NCI-H82 treated with DMSO at 0.1 percent for 48 hours (cell line): ENCODE data around the gene MRPS27.

Experiments used
- DNase-seq: peaks from one replicate; lab custom pipeline; 2025; ENCODE audit not compliant: unreplicated experiment; lab: John Stamatoyannopoulos, UW

MRPS27 gene

DNA sequence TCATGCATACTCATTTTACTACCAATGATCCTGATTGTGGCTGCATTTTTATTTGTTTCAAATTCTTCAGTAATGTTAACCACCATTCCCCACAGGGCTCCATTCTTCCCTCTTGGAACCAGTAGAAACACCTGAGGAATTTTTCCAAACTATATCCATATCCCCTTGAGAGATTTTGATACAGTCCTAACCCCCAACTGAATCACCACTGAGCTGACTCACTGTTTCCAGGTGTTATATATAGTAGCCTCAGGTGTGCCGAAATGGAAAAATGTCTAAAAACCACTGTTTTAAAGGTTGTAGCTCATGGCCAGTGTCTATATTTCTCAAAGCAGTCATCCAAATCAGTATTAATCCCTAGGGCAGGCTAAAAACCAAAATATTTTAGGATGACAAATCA lies 85.2 kb downstream of the MRPS27 start:
- DNase-seq: no peak

DNA sequence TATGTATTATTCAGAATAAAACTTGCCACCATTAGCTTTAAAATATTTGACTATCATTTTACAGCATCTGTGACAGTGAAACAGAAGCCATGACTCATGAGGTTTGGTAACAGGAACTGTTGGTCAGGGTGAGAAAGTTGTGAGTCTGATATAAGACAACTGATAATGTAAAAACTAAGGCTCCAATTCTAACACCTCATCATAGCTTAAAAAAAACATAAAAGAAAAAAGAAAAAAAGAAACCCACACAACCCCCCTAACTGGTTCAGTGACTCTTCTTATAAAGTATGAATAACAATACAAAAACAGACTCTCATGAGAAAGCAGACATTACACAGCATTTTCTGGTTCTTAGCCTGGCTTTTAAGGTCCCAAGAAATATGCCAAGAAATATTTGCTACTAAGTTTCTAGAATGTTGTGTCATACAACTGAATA lies 85.8 kb downstream of the MRPS27 start:
- no peak for DNase-seq

DNA sequence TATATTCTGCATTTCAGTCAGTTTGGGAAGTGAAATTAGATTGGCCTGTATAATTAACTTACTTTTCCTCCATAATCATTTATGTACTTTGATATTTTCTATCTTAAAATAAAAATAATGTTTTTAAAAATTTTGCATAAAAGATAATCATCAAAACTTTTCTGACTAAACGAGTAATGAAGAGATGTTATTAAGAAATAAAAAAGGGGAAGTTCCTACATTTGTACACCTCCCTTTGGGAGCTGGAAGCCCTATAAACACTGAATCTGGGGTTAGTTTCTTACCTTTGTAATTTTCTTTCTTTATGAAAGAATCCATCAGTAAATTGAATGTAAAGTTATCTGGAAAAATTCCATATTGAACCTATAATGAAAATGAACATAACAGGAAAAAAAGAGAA lies 86.2 kb downstream of the MRPS27 start:
- DNase-seq: no peak

DNA sequence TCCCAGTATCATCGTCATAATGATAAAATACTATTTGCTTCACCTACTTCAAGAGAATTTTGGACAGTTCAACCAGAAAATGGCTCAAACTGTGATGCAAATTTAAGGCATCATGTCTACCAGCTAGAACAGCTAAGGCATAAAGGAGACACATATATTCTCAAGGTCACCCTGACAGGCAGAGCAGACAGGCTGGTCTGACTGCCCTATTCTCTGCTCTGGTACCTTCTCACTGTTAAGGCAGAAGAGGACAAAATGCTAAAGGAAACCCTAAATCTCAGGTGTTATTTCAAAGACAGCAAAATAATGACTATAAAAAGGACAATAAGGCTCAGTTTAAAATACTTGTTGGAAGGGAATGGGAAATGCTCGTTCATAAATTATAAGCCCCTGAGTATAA lies 87.2 kb downstream of the MRPS27 start:
- no peak for DNase-seq

DNA sequence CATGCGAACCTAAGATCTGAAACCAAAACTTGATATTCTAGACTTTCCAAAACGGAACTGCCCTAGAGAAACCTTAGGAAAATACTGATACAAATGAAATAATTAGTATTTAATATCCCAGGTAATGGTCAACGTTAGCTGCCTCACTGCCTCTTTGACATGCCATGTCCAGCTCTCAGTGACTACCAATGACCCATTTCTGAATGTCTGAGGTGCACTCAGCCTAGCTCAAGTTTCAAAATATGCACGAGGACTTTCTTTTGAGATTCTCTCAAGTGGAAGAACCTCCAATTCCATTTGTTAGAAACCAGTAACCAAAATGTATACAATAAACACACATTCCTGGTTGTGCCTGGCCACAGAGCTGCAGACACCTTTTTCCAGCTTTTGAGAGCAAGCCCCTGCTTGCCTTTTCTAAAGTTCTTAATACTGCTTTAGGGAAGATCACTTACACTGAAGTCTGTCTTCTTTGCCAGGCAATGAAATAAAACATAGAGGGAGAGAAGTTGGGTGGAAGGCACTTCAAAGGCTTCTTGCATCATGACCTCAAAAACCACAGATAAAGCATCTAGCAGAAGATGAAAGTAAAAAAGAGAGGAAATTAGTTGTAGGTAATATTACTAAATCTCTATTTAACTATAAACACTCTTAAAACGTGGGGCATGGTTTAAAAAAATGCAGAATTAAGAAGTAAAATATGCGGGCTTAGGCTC lies 87.9 kb downstream of the MRPS27 start:
- no peak for DNase-seq

DNA sequence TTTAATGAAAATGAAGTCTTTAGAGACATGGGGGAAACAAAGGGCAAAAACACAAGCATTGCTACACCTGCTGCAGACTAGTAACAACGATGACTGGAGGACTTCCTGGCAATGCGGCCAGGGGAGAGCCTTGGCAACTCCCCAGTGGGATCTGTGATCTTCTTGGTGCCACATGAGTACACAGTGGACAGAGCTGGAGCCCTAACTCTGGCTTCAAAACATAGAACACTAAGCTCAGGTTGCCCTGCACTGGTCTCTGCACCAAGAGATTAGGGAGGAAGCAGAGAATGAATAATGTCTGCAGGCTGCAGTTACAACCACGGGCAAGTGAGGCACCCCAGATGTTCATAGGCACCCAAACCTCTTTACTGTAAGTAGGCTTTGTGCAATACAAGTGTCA lies 91.1 kb downstream of the MRPS27 start:
- DNase-seq: no peak

DNA sequence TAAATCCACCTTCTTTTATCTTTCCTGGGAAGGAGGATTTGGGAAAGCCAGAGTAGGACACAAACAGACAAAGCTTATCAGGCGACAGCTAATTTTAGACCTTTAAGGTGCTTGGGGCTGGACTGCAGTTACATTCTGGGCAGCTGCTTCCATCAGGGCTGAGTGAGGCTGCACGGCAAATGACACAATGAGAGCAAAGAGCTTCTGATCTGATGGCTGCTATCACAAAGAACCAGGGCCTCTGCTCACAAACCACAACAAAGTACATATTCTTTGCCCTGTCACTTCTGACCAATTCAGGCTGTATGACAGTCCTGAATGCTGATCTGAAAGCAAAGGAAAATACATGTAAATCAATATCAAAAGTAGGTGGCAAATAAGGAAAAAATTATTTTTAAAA lies 93.1 kb downstream of the MRPS27 start:
- DNase-seq: no peak

DNA sequence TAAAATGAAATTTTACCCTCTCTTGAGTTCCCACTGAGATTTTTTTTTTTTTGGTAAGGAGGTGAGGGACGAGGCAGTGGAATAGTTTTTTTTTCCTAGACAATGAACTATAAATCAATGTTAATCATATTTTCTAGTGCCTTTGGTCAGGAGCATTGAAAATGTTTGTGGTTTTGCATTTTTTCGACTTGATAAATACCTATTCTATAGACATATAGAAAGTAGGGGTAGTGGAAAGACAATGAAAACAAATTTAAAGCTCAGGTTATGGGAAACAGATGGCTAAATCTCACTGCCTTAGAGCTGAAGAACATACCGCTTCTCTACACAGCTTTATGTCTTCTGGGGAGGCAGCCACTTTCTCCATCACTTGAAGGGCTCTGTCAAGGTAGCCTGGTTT lies 94.3 kb downstream of the MRPS27 start:
- DNase-seq: no peak

DNA sequence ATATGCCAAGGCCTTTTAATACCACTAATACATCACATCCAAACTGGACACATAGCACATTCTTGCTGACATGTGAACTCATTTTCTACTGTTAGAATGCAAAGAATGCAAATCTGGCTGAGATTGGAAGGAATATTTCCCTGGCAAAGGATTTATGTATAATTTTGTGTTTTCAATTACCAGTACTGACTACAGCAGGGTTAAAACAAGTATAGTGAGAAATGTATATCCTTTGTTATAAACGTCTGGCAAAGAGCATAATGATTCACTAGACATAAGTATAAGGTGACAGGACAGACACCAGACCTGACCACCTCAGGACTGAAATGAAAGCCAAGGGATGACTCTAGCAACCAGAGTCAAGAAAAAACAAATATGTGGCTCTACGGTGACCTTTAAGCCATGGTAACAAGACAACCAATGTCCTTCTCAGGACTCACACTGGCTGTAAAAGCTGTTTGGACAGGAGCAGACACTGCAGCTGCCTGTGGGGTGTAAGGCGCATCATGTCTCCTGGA lies 95.0 kb downstream of the MRPS27 start:
- no peak for DNase-seq

DNA sequence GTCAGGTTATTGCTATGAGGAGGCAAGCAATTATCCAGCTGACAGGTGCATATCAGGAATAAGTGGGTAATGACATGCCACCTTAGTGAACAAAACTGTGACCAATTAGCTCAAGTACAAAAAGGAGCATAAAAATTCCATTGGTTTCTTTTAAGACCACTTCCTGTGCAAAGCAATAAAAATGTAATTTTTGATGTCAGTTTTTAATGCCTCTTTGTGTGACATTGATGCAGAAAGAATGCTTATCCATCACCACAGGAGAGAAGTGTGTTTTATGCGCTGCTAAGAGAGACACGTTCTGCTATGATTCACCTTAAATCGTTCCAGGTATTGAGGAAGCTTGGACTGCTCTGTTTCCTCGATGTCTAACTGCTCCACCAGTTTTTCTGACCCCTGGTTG lies 96.7 kb downstream of the MRPS27 start:
- DNase-seq: no peak

DNA sequence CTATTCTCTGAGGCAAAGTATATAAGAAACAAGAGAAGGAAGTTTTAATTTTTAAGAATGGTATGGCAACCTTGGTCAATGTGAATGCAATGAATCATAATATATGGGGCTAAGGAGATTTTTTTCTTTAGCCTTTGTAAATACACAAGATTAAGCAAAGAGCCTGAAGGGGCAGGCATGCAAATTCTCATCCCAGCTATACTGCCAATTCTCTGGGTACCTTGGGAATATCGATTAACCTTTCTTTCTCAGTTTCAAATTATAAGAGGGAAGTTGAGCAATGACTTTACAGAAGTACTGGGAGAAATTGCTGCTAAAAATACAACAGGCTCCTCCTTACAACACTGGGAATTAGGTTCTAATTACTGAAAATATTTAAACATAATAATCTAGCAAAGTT lies 97.5 kb downstream of the MRPS27 start:
- no peak for DNase-seq

DNA sequence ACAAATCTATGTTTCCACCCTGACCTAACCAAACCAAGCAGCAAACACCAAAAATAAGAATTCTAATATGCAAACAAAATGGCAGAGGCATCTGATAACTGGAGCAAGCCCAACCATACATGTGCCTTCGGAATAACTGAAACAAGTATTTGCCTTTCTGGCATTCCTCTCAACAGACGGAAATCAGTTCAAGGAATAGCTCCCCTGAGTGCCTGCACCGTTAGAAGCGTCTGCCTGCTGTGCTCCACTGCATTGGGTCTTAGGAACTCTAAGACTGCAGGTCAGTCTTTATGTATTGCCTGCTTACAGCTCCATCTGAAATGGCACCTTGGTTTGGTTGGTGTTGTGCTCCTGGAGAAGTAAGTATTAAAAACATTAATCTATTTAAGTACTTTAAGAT lies 98.5 kb downstream of the MRPS27 start:
- DNase-seq: no peak

DNA sequence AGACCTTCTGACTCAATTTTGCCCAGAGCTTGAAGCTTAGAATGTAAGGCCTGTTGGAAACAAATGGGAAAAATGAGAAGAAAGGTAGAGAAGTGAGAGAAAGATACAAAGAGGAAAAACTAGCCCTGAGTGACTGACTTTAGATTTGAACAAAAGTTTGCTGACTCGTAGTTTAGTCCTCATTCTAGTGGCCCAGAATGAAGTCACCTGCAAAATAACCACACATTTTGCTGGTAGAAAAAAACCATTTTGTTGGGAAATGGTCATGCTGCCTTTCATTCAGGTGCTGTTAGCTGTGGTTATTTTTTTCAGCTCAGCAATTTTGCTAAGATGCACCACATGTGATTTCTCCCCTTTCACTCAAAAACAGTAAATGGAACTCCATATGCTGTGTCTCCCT lies 98.9 kb downstream of the MRPS27 start:
- DNase-seq: no peak

DNA sequence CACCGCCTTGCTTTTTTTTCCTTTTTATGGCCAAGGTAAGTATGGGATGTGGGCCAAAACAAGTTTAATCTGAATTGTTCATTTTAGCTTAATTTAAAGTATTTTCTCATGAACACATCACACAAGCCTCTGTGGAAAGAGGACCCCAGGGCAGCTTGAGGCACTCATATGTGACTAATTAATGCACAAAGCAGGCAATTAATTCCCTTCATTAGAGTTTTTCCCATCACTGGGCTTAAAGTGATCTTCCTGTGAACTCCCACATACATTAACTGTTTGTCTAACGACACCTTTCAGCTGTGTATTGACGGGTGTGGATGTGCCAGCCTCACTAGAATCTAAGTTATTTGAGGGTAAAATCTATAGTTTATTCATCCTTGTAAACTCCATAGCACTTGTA lies 103.3 kb downstream of the MRPS27 start:
- no peak for DNase-seq

DNA sequence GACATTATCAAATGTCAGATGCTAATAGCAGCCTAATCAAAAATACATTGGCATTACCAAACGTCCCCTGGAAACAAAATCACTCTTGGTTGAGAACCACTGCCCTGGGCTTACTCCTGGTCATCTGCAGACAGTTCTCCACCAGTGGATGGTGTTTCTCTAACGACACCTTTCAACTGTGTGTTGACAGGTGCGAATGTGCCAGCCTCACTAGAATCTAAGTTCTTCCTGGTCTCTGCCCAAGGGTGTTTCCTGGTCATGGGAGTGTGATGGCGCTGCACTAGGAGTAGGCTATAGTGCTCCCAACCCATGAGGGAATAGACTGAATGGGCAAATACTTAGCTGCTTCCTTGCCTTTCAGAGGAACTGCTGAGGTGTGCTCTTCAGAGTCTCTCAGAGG lies 105.9 kb downstream of the MRPS27 start:
- DNase-seq: no peak

DNA sequence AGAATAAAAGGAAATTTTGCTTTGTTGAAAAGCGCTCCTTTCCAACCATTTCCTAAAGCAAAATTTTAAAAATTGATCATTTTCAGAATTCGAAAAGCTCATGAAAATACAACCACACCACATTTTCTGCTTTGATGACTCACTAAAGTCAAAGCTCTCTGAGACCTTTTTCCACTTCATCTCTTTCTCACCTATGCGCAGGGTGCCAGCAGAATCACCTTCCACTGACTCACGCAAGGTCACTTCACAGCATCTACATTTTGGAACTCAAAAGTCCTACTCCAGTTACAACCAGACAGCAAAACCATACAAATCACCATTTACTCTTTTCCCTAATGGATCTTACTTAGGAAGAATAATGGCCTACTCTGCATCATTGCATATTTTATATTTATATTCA lies 106.6 kb downstream of the MRPS27 start:
- no peak for DNase-seq

DNA sequence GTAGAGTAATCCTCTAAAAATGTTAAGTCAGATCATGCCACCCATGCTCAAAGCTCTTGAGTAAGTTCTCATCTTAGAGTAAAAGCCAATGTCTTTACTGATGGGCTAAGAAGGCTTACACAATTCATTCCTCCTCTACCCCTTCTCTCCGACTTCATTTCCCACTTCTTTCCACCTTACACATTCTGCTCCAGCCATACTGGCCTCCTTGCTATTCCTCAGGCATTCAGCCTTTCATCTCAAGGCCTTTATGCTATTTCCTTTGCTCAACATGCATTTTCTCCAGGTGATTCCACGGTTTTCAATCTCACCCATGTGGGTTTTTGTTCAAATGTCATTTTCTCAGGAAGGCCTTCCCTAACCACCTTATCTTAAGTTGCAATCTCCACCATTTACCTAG lies 107.9 kb downstream of the MRPS27 start:
- no peak for DNase-seq

DNA sequence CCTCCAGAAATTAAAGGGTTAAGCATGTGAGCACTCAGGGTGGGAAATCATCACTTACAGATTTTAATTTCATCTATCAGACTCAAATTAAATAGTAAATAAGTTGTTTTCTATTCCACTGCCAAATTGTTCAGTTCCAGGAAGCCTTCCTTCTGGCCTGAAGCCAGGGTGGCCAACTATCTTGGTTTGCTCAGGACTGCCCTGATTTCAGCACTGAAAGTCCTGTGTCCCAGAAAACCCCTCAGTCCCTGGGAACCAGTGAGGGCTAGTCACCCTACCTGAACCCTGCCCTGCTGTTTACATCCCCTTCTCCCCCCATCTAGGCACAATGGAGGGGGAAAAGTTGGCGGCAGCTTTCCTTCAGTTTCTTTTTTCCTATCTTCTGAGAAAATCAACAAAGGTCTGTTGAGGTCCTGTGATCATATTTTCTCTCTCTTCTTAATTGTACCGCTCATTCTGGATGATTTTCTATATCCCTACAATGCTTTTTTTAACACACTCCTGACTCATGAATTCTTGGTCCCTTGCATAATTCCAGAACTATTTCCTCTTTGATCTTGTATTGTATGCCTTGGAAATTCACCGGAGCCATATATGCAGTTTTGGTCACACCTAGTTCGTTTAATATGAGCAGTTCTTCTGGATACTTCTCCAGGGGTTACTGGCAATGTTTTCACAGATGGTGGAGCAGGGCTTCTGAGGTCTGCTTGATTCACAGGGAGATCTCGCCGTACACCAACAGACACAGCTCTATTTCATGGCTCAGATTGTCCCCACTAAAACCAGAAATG lies 109.0 kb downstream of the MRPS27 start:
- no peak for DNase-seq

DNA sequence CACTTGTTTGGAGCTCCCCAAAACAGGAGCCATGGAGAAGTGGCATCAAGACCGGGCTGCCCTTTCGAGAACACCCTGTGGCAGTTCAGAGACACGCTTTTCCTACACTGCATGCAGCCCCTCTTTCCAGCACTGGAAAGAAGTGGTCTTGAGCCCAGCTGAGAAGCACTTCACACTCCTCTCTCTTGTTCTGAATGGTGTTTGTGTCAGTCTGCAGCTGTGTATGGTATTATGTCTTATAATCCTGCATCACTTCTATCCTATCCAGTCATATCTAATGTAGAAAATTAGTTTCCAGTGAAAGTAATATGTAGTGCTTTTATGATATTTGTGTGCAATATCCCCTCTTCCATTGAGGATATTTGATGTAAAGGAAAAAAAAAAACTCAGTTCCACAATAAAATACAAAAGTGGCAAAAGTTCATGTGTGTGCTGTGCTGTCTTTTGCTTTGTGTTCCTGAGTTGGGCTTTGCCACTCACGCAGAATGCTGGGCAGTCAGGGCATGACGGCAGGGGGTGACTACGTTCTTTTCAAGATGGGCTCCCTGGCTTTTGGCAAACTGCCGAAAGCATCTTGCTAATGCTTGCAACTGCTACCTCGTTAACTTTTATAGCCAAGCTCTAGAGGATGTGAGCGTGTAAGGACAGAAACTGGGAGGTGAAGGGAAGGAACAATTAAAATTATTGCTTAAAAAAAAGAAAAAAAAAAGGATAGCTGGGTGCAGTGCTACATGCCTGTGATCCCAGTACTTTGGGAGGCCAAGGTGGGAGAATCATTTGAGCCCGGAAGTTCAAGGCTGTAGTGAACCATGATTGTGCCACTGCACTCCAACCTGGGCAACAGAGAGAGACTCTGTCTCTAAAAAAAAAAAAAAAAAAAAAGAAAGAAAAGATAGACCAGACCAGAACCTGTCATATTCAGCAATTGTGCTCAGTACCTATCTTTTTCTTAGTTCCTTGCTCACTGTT lies 110.6 kb downstream of the MRPS27 start:
- DNase-seq: no peak

DNA sequence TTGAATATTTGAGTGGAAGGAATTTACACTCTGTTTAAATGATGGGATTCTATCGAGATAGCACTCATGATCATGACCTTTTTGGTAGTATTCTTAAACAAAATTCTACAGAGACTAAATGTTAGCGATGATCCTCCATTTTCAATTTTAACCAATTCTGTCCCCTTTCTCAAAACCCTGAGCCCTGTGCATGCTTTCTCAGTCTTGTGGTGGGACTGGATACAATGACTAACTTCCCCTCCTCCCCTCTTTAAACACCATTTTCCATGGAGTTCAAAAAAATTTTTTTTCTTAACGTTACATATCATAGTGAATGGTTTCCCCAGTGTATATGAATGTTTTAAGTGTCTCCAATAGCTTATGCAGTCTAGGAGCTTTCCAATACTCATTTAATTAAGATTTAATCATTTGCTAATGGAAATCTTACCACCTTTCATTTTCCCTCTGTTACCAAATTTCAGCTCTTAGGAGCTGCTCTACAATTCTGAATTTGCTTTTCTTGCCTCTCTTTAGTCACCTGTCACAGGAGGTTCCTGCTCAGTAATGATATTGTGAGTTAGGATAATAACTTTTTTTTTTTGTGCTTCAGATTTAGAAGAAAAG lies 111.6 kb downstream of the MRPS27 start:
- no peak for DNase-seq

DNA sequence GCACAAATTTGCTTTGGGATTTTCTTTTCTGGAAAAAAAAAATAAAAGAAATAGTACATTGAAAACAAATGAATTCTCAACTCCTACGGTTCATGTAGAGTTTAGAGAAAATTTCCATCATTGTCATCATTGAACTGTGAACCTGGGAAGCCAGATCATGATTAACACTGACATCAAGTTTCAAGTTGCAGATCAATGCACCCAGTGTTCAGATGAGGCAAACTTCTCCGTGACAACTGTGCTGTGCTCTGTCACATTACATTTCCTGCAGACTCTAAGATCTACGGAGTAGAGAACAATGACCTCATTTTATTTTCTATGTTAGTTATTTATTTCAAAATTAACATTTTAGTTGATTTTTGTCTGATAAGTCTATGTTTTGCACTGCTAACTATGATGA lies 113.0 kb downstream of the MRPS27 start:
- no peak for DNase-seq
